Measurements from ENCODE around the gene PALMD.

DNA sequence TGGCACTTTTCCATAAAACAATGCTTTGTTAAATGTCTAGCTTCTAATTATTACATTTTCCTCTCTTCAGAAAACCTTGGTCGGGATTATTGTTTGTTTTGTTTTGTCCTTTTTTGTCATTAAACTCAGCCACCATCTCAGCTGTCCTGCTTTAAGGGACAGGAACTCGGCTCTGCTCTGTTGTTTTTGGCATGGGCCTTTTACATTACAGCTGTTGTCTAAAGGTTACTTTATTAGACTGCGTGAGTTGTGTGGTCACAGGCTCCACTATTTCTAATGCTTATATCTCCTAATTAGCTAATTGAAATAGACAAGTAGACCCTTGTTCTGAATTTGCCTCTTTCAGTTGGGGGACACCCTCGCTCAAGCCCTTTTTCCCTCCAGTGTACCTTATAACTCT, 1.6 kb downstream of the PALMD start:
- TF ChIP-seq, protein P1, sequence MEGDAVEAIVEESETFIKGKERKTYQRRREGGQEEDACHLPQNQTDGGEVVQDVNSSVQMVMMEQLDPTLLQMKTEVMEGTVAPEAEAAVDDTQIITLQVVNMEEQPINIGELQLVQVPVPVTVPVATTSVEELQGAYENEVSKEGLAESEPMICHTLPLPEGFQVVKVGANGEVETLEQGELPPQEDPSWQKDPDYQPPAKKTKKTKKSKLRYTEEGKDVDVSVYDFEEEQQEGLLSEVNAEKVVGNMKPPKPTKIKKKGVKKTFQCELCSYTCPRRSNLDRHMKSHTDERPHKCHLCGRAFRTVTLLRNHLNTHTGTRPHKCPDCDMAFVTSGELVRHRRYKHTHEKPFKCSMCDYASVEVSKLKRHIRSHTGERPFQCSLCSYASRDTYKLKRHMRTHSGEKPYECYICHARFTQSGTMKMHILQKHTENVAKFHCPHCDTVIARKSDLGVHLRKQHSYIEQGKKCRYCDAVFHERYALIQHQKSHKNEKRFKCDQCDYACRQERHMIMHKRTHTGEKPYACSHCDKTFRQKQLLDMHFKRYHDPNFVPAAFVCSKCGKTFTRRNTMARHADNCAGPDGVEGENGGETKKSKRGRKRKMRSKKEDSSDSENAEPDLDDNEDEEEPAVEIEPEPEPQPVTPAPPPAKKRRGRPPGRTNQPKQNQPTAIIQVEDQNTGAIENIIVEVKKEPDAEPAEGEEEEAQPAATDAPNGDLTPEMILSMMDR (conservative IDR thresholded peaks at IDR 0.05; ENCODE audit: low read length): no peak
- no peak for TF ChIP-seq EZH2phosphoT487 (IDR thresholded peaks at IDR 0.05; ENCODE audit: borderline replicate concordance)
